HG03095 (cell line): ENCODE results near the gene SEC14L1.
"Not testable (repeated sequence)": the region's sequence is repeated elsewhere in the genome, so short reads cannot be mapped to it uniquely, and the experiment has no call there.

Experiments used
- ATAC-seq: cut with Tn5 transposase; IDR thresholded peaks from one replicate; pipeline ENCODE4 v1.9.1; 2021; ENCODE audit warnings: moderate library complexity; ENCODE audit not compliant: unreplicated experiment

The SEC14L1 gene

GRCh38 chr17:77115947-77116346 is 24.8 kb upstream of the SEC14L1 start:
- no peak for ATAC-seq

- ATAC-seq, result no peak
Observed at GRCh38 chr17:77116371-77116860, 24.4 kb upstream of the SEC14L1 start.

GRCh38 chr17:77117415-77117814 is 23.4 kb upstream of the SEC14L1 start:
- ATAC-seq, result no peak

- ATAC-seq, result no peak
Observed at GRCh38 chr17:77118251-77118928, 22.4 kb upstream of the SEC14L1 start.

GRCh38 chr17:77119668-77120301 is 21.0 kb upstream of the SEC14L1 start:
- ATAC-seq, result no peak

- no peak for ATAC-seq
Observed at GRCh38 chr17:77120868-77121267, 19.9 kb upstream of the SEC14L1 start.

GRCh38 chr17:77124192-77124889 is 16.4 kb upstream of the SEC14L1 start:
- no peak for ATAC-seq

- no peak for ATAC-seq
Observed at GRCh38 chr17:77125432-77125901, 15.3 kb upstream of the SEC14L1 start.

GRCh38 chr17:77126519-77126918 is 14.2 kb upstream of the SEC14L1 start:
- no peak for ATAC-seq

GRCh38 chr17:77127735-77128361 is 12.9 kb upstream of the SEC14L1 start:
- ATAC-seq, result no peak

- ATAC-seq, result no peak
Observed at GRCh38 chr17:77128896-77129567, 11.7 kb upstream of the SEC14L1 start.

GRCh38 chr17:77129568-77130301 is 11.0 kb upstream of the SEC14L1 start:
- no peak for ATAC-seq

- ATAC-seq, result no peak
Observed at GRCh38 chr17:77130525-77130924, 10.2 kb upstream of the SEC14L1 start.

- no peak for ATAC-seq
Observed at GRCh38 chr17:77131904-77132303, 8.9 kb upstream of the SEC14L1 start.

- ATAC-seq, result no peak
Observed at GRCh38 chr17:77132411-77133086, 8.2 kb upstream of the SEC14L1 start.

GRCh38 chr17:77133087-77133638 is 7.6 kb upstream of the SEC14L1 start:
- ATAC-seq, result no peak

GRCh38 chr17:77136420-77136767 is 4.4 kb upstream of the SEC14L1 start:
- ATAC-seq, result no peak

GRCh38 chr17:77137111-77137510 is 3.7 kb upstream of the SEC14L1 start:
- no peak for ATAC-seq

GRCh38 chr17:77137886-77138285 is 2.9 kb upstream of the SEC14L1 start:
- not testable (repeated sequence) for ATAC-seq
